T-helper 1 cell treated with Interleukin-12 subunit alpha and Interleukin-12 subunit beta and Interleukin-4 antibody, amounts not matched to agents 30 μg/mL and 1 μg/mL, for 36 hours (primary cell): Measurements from ENCODE around the gene DCST2.
A peak's percentile ranks its signal among the peaks of the same experiment; 100 is the strongest.

Experiments
- H3K27ac Mint-ChIP-seq: one replicate; pipeline ENCODE4 v1.8.0; 2021; ENCODE audit warnings: mild to moderate bottlenecking, mixed read lengths
- H3K27me3 Mint-ChIP-seq: one replicate; pipeline ENCODE4 v1.8.0; 2021; ENCODE audit warnings: low read depth, mixed read lengths
- H3K36me3 Mint-ChIP-seq: one replicate; pipeline ENCODE4 v1.8.0; 2021; ENCODE audit warnings: low read depth, mixed read lengths
- H3K4me1 Mint-ChIP-seq: one replicate; pipeline ENCODE4 v1.8.0; 2021; ENCODE audit warnings: low read depth, mixed read lengths
- H3K4me3 Mint-ChIP-seq: one replicate; pipeline ENCODE4 v1.8.0; 2021; ENCODE audit warnings: mild to moderate bottlenecking, moderate library complexity, mixed read lengths
- H3K9me3 Mint-ChIP-seq: one replicate; pipeline ENCODE4 v1.8.0; 2021; ENCODE audit warnings: mixed read lengths

DCST2 gene

DNA sequence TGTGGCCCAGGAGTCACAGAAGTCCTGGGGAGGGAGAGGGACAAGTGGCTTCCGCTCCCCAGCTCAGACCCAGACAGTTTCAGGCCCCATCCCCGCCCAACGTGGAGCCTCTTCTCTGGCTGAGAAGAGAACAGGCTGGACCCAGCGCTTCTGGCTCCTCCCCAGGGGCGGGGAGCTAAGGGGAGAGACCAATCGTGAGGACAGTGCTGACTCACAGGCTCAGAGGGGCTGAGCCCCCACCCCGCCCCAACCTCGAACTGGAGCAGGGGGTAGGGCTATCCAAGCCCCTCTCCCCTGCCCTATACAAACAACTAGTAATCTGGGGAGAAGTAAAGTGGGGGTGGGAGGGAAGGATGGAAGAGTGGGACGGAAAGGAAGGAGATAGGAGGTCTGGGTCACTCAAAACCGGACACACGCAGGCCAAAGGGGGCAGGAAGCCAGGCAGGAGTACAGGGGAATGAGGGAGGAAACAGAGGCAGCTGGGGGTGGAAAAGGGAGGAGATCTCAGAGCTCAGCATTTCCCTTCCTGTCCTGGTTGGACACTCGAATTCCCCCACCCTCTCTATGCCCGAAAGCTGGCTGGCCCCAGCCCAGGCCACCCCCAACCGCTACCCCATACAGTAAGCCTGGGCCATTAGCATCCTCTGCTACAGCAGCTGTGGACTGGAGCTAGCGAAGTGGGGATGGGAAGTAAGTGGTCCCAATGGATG, 62.8 kb downstream of the DCST2 start, which contains the start of gene SHC1:
TSS of gene SHC1 (minus strand) at position 117 of the 710 bp plus-strand sequence. CDS start 221 bp downstream, outside the sequence.
- no peaks in the 10 kb centered on the region for H3K9me3 Mint-ChIP-seq
- H3K4me1 Mint-ChIP-seq: peaks cover 29% of the 10 kb centered on the region
- H3K27me3 Mint-ChIP-seq: no peaks in the 10 kb centered on the region
- H3K36me3 Mint-ChIP-seq: peaks cover 35% of the 10 kb centered on the region
- peak within 1 kb of the TSS; percentile 52 for H3K4me3 Mint-ChIP-seq
- H3K27ac Mint-ChIP-seq: peak within 1 kb of the TSS; percentile 78

GRCh38 chr1:154969860-154970452, 63.6 kb downstream of the DCST2 start:
- peaks cover 29% of the 10 kb centered on the region for H3K4me1 Mint-ChIP-seq
- H3K9me3 Mint-ChIP-seq: no peaks in the 10 kb centered on the region
- H3K27me3 Mint-ChIP-seq: no peaks in the 10 kb centered on the region
- H3K36me3 Mint-ChIP-seq: peaks cover 42% of the 10 kb centered on the region
- H3K27ac Mint-ChIP-seq: no peak overlapping the region
- H3K4me3 Mint-ChIP-seq: no peak overlapping the region

- Mint-ChIP-seq H3K4me1 (peaks cover 29% of the 10 kb centered on the region), H3K4me3 (no peak overlapping the region), H3K27ac (peak overlapping the region; percentile 62), H3K9me3 (no peaks in the 10 kb centered on the region), H3K36me3 (peaks cover 42% of the 10 kb centered on the region), H3K27me3 (no peaks in the 10 kb centered on the region)
These were observed 64.3 kb downstream of the DCST2 start for GRCh38 chr1:154969246-154969645.

DNA sequence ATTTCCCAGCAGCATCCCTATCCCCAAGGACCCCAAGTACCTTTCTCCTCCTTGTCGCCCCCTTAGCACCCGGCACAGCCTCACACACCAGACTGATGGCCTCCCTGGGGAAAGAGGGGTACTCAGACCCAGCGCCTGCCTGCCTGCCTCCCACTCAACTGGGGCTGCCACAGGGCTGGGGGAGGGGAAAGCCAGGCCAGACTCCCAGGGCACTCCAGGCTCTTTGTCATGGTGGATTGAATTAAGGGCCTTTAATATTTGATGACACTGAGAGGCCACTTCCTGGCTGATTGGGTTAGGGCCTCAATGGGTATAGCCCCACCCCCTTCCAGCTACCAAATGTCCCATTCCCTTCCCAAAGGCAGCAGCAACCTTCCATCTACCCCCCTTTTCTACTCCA, 64.8 kb downstream of the DCST2 start:
- no peak overlapping the region for H3K4me3 Mint-ChIP-seq
- no peaks in the 10 kb centered on the region for H3K9me3 Mint-ChIP-seq
- H3K4me1 Mint-ChIP-seq: peaks cover 31% of the 10 kb centered on the region
- H3K27me3 Mint-ChIP-seq: no peaks in the 10 kb centered on the region
- peaks cover 45% of the 10 kb centered on the region for H3K36me3 Mint-ChIP-seq
- peak overlapping the region; percentile 62 for H3K27ac Mint-ChIP-seq
